ENCODE measurements around the gene AK1. TPM values are rescaled to one million over a fixed set of nuclear protein-coding genes. Genes with fewer than 3 reads are reported as not detected.

Gene AK1
- total RNA-seq, 1 donor from 2014 or later, result 56.4 TPM

DNA sequence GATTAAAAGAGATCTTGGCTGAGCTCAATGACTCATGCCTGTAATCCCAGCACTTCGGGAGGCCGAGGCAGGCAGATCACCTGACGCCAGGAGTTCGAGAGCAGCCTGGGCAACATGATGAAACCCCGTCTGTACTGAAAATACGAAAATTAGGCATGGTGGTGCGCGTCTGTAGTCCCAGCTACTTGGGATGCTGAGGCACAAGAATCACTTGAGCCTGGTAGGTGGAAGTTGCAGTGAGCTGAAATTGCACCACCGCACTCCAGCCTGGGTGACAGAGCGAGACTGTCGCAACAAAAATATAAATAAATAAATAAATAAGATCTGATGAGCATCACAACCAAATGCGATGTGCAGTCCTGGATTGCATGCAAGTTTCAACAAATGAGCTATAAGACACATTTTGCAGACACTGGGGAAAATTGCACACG is 14.3 kb downstream of the AK1 start:
- H3K36me3 ChIP-seq (ENCODE audit: control insufficient read depth, insufficient read depth, low read length), result peaks cover 1% of the 10 kb centered on the region
- no peak overlapping the region for H3K4me3 ChIP-seq (ENCODE audit: low read depth, low read length)
- TF ChIP-seq, protein P1, sequence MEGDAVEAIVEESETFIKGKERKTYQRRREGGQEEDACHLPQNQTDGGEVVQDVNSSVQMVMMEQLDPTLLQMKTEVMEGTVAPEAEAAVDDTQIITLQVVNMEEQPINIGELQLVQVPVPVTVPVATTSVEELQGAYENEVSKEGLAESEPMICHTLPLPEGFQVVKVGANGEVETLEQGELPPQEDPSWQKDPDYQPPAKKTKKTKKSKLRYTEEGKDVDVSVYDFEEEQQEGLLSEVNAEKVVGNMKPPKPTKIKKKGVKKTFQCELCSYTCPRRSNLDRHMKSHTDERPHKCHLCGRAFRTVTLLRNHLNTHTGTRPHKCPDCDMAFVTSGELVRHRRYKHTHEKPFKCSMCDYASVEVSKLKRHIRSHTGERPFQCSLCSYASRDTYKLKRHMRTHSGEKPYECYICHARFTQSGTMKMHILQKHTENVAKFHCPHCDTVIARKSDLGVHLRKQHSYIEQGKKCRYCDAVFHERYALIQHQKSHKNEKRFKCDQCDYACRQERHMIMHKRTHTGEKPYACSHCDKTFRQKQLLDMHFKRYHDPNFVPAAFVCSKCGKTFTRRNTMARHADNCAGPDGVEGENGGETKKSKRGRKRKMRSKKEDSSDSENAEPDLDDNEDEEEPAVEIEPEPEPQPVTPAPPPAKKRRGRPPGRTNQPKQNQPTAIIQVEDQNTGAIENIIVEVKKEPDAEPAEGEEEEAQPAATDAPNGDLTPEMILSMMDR (IDR thresholded peaks at IDR 0.05; ENCODE audit: insufficient read depth, low read length, poor library complexity, severe bottlenecking), result no peak
- no peaks in the 10 kb centered on the region for H3K27me3 ChIP-seq (ENCODE audit: control insufficient read depth, insufficient read depth, low read length)
- no peak for DNase-seq (ENCODE audit: low read depth)

DNA sequence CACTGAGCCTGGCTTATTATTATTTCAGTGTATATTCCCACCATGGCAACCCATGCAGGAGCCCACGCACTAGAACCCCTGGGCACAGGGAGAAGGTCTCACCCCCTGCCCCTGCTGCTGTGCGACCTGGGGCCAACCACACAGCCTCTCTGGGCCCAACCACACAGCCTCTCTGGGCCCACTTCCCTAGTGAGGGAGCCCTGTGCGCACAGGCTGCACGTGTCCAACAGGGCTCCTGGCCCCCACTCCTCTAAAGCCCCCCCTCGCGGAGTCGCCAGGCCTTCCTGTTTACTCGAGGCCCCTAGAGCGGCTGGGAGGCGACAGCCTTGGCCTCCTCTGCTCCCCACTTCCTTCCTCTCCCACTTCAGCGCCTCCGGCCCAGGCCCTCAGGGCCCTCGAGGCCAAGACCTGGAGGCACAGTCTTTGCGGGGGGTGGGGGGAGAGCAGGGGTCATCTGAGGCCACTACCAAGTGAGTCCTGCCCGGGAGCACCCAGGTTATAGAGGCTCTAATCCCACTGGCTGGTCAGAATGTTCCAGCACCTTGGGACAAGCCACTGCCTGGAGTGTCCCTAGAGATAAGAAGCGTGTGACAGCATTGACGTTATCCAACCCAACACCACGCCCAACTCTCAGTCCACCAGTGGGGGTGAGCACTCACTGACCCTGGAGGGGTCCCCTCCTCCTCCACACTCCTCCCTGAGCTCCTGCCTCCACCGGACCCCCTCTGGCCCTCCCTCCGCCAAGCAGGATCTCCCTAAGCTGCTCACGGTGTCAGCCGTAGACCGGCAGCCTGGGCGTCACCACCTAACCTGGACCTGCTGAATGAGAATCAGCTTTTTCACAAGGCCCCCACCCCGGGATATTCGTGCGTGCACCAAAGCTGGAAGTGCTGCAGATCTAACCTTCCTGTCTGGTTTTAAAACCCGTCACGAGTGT is 15.1 kb downstream of the AK1 start:
- H3K36me3 ChIP-seq (ENCODE audit: control insufficient read depth, insufficient read depth, low read length), result no peaks in the 10 kb centered on the region
- DNase-seq (ENCODE audit: low read depth), result no peak
- H3K4me3 ChIP-seq (ENCODE audit: low read depth, low read length), result no peak overlapping the region
- TF ChIP-seq, protein P1 (IDR thresholded peaks at IDR 0.05; ENCODE audit: insufficient read depth, low read length, poor library complexity, severe bottlenecking), result no peak
- H3K27me3 ChIP-seq (ENCODE audit: control insufficient read depth, insufficient read depth, low read length), result no peaks in the 10 kb centered on the region

DNA sequence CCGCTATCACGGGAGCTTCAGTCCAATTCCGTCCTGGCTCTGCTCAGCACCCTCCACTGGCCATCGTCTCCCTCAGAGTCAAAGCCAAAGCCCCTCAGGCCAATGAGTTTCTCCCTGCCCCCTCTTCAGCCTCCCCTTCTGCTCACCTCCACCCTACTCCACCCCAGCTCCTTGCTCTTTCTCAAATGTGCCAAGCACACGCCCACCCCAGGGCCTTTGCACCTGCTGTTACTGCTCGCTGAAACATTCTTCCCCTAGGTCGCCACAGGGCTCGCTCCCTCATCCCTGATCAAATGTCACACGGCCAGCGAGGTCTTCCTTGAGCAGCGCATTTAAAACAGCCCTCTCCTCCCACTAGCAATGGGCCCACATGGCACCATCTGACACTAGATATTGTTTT is 16.7 kb downstream of the AK1 start:
- DNase-seq (ENCODE audit: low read depth), result no peak
- TF ChIP-seq, protein P1 (IDR thresholded peaks at IDR 0.05; ENCODE audit: insufficient read depth, low read length, poor library complexity, severe bottlenecking), result no peak
- Histone ChIP-seq H3K27me3 (ENCODE audit: control insufficient read depth, insufficient read depth, low read length) (no peaks in the 10 kb centered on the region), H3K4me3 (ENCODE audit: low read depth, low read length) (no peak overlapping the region), H3K36me3 (ENCODE audit: control insufficient read depth, insufficient read depth, low read length) (no peaks in the 10 kb centered on the region)

DNA sequence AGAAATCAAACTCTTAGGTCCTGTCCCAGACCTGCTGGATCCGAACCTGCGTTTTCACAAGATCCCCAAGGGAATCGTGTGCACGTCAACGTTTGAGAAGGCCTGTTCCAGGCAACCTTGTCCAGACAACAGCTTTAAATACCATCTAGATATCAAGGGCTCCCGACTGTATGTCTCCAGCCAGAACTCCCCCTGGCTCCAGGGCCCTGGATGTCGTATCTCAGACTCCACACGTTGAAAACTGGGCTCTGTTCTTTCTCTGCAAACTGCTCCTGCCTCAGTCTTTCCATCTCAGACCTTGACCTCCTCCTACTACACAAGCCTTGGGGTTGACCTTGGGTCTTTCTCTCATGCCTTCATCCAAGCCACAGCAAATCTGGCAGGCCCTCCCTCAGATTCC is 17.2 kb downstream of the AK1 start:
- H3K27me3 ChIP-seq (ENCODE audit: control insufficient read depth, insufficient read depth, low read length), result no peaks in the 10 kb centered on the region
- no peak overlapping the region for H3K4me3 ChIP-seq (ENCODE audit: low read depth, low read length)
- no peaks in the 10 kb centered on the region for H3K36me3 ChIP-seq (ENCODE audit: control insufficient read depth, insufficient read depth, low read length)
- TF ChIP-seq, protein P1 (IDR thresholded peaks at IDR 0.05; ENCODE audit: insufficient read depth, low read length, poor library complexity, severe bottlenecking), result no peak
- no peak for DNase-seq (ENCODE audit: low read depth)

DNA sequence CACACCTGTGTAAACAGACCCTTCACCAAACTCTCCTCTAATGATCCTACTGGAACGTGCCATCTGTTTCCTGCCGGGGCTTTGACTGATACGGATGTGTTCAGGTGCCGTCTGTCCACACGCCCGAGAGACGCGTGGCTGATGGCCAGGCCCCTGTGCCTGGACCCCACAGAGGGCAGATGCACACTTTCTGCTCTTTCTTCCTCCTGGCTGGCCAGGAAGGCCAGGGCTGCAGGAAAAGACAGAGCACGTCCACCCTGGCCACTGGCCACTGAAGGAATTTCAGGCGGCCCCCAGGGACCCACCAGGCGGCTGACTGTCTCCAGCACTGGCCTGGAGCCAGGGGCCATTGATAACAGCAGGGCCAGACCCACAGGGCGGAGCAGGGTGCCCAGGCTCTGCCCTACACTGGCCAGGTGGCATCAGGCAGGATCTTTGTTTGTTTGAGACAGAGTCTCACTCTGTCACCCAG is 19.4 kb downstream of the AK1 start:
- no peaks in the 10 kb centered on the region for H3K27me3 ChIP-seq (ENCODE audit: control insufficient read depth, insufficient read depth, low read length)
- no peak for DNase-seq (ENCODE audit: low read depth)
- H3K36me3 ChIP-seq (ENCODE audit: control insufficient read depth, insufficient read depth, low read length), result no peaks in the 10 kb centered on the region
- TF ChIP-seq, protein P1 (IDR thresholded peaks at IDR 0.05; ENCODE audit: insufficient read depth, low read length, poor library complexity, severe bottlenecking), result no peak
- no peak overlapping the region for H3K4me3 ChIP-seq (ENCODE audit: low read depth, low read length)

All from kidney epithelial cell (primary cell).